Body of pancreas (tissue), 4 donors: ENCODE results near the gene KLHDC2. TPM values are rescaled to one million over a fixed set of nuclear protein-coding genes. Genes with fewer than 3 reads are reported as not detected.
"Not testable (repeated sequence)": the region's sequence is repeated elsewhere in the genome, so short reads cannot be mapped to it uniquely, and the experiment has no call there.

Experiments
- ATAC-seq: fragments of 150-250 bp; one replicate; pipeline ENCODE4 v1.9.1; 2016
- DNase-seq, 4 donors: peaks; one replicate each; pipeline ENCODE4 v3.0.0-alpha.2; 2019
- H3K27ac ChIP-seq, 4 donors: fragments of 200-600 bp; sonication (generic); 1 replicate in 3 of 4; 2 replicates in 1 of 4; pipeline versions ENCODE4 v1.5.1 to v1.6.1; 2016 to 2019; ENCODE audit warnings: mild to moderate bottlenecking in 1 of 4, mixed read lengths in 1 of 4, moderate library complexity in 1 of 4
- H3K27me3 ChIP-seq, 2 donors: fragments of 200-600 bp; sonication (generic); one replicate each; pipeline ENCODE4 v1.6.0; 2016; ENCODE audit warnings: mild to moderate bottlenecking in 1 of 2
- H3K36me3 ChIP-seq, 2 donors: fragments of 200-600 bp; sonication (generic); replicated peaks in 1 of 2; 2 replicates each; pipeline ENCODE4 v1.5.1; 2016; ENCODE audit warnings: low read depth in 2 of 2; ENCODE audit not compliant: insufficient read depth in 1 of 2
- H3K4me1 ChIP-seq: fragments of 200-600 bp; sonication (generic); one replicate; pipeline ENCODE4 v1.6.0; 2016
- H3K4me3 ChIP-seq, 2 donors: fragments of 200-600 bp; sonication (generic); 1 replicate in 1 of 2; 2 replicates in 1 of 2; pipeline ENCODE4 v1.5.1; 2016 to 2019
- H3K9me3 ChIP-seq, 3 donors: fragments of 200-600 bp; sonication (generic); 1 replicate in 2 of 3; 2 replicates in 1 of 3; pipeline ENCODE4 v1.5.1; 2016
- POLR2A ChIP-seq, 3 donors: fragments of 450-650 bp; IDR thresholded peaks; one replicate each; pipeline ENCODE4 v1.6.1; 2016; ENCODE audit warnings: antibody characterized with exemption in 3 of 3, mild to moderate bottlenecking in 2 of 3
- WGBS, 2 donors: methylation state at CpG; one replicate each; pipeline ENCODE4 v1.1.5; 2017; 5-methylcytosine and 5-hydroxymethylcytosine counted together
- intact Hi-C: fragments of 100-400 bp; cut with DNase I; formaldehyde crosslinking; loops from one replicate; pipeline ENCODE4 v1.15.1; 2023
- total RNA-seq, 2 donors: library from RNA; depleted of rRNA; stranded (reverse); fragments of >200 nt; gene quantifications; one replicate each; pipeline ENCODE4 v1.1.0, GENCODE V29; 2016
- TF ChIP-seq, protein P1 (sequence below), 7 experiments: fragments of 450-650 bp in 4 of 7; fragments of 200-600 bp in 3 of 7; sonication (generic) in 3 of 7; IDR thresholded peaks; one replicate each; pipeline ENCODE4 v1.5.1; 2016 to 2019; ENCODE audit warnings: antibody characterized with exemption in 7 of 7

KLHDC2 gene, protein sequence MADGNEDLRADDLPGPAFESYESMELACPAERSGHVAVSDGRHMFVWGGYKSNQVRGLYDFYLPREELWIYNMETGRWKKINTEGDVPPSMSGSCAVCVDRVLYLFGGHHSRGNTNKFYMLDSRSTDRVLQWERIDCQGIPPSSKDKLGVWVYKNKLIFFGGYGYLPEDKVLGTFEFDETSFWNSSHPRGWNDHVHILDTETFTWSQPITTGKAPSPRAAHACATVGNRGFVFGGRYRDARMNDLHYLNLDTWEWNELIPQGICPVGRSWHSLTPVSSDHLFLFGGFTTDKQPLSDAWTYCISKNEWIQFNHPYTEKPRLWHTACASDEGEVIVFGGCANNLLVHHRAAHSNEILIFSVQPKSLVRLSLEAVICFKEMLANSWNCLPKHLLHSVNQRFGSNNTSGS
- 10 to 100 TPM; 38.6 to 90.0 TPM for total RNA-seq

DNA sequence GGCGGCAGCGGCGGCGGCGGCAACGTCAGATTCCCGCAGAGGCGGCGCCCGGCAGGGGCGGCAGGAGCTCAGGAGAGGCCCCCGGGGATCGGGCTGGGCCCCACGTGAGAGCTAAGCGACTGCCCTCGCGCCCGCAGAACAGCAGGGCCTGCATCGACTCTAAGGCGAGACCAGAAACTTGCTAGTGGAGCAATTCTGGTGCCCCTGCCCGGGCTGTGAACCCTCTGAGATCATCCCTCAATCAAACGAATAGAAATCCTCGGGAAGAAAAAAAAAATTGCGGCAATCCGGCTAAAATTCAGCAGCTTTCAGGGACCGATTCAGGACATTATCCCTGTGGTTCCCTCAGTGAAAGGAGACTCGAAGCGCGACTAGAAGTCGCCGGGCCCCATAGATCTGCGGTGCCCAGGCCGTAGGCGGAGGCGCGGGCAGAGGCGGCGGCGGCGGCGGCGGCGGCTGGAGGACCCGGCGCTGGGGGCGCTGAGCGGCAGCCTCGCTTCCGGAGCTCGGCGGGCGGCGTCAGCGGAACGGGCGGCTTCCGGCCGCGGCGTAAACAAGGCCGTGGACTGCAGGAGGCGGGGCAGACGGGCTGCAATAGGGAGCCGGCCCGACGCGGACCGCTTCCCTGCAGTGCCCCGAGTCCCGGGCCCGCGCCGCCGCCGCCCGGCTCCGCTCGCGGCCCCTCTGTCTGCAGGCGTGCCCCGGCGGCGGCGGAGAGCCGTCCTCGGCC, at the start of gene KLHDC2:
TSS of gene KLHDC2 (plus strand) at position 583 of the 730 bp plus-strand sequence. CDS start 316 bp downstream, outside the sequence.
- 0% methylated on average over 27 to 86 of the region's 86 CpGs for WGBS, 2 donors
- no peaks in the 10 kb centered on the region for H3K27me3 ChIP-seq
- H3K4me3 ChIP-seq = peak within 1 kb of the TSS; percentile 60 to 90
- DNase-seq (peak; percentile 92 to 94 (median 92)), ATAC-seq (peak; percentile 88)
- peaks cover 36% of the 10 kb centered on the region for H3K4me1 ChIP-seq
- peak within 1 kb of the TSS; percentile 88 to 99 (median 92) for H3K27ac ChIP-seq
- H3K9me3 ChIP-seq = no peaks in the 10 kb centered on the region
- H3K36me3 ChIP-seq = no peaks in the 10 kb centered on the region
- intact Hi-C loops = loop anchor here (10.0 kb wide), 2 partner anchors 63 to 123 kb away; no protein-coding TSS in a partner anchor
- TF ChIP-seq, protein P1, sequence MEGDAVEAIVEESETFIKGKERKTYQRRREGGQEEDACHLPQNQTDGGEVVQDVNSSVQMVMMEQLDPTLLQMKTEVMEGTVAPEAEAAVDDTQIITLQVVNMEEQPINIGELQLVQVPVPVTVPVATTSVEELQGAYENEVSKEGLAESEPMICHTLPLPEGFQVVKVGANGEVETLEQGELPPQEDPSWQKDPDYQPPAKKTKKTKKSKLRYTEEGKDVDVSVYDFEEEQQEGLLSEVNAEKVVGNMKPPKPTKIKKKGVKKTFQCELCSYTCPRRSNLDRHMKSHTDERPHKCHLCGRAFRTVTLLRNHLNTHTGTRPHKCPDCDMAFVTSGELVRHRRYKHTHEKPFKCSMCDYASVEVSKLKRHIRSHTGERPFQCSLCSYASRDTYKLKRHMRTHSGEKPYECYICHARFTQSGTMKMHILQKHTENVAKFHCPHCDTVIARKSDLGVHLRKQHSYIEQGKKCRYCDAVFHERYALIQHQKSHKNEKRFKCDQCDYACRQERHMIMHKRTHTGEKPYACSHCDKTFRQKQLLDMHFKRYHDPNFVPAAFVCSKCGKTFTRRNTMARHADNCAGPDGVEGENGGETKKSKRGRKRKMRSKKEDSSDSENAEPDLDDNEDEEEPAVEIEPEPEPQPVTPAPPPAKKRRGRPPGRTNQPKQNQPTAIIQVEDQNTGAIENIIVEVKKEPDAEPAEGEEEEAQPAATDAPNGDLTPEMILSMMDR (IDR thresholded peaks at IDR 0.05) = peak in 5 of 7 experiments; percentile 12 to 86 (median 33)
- peak; percentile 80 to 98 (median 90) for TF ChIP-seq POLR2A (IDR thresholded peaks at IDR 0.05)

DNA sequence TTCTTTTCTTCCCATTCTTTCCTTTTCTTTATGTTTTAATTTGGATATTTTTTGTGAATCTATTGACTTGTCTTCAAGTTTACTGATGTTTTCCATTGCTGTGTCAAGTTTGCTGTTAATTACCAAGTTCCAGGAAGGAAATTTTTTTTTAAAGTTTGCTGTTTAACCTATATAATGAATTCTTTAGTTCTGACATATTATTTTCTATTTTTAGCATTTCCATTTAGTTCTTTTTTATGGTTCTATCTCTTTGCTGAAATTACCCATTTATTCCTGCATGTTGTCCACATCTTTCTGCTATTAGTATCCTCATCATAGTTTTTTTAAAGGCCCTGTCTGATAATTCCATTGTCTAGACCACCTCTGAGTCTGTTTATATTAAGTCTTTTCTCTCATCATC, 47.2 kb upstream of the KLHDC2 start:
- DNase-seq (no peak), ATAC-seq (no peak)
- H3K4me1 ChIP-seq = no peaks in the 10 kb centered on the region
- H3K9me3 ChIP-seq = no peaks in the 10 kb centered on the region
- H3K27ac ChIP-seq = no peak overlapping the region
- H3K27me3 ChIP-seq = no peaks in the 10 kb centered on the region
- intact Hi-C loops = no loop called here
- no peak for TF ChIP-seq POLR2A (IDR thresholded peaks at IDR 0.05)
- TF ChIP-seq, protein P1 (IDR thresholded peaks at IDR 0.05) = no peak
- no peaks in the 10 kb centered on the region for H3K36me3 ChIP-seq
- H3K4me3 ChIP-seq = no peak overlapping the region

DNA sequence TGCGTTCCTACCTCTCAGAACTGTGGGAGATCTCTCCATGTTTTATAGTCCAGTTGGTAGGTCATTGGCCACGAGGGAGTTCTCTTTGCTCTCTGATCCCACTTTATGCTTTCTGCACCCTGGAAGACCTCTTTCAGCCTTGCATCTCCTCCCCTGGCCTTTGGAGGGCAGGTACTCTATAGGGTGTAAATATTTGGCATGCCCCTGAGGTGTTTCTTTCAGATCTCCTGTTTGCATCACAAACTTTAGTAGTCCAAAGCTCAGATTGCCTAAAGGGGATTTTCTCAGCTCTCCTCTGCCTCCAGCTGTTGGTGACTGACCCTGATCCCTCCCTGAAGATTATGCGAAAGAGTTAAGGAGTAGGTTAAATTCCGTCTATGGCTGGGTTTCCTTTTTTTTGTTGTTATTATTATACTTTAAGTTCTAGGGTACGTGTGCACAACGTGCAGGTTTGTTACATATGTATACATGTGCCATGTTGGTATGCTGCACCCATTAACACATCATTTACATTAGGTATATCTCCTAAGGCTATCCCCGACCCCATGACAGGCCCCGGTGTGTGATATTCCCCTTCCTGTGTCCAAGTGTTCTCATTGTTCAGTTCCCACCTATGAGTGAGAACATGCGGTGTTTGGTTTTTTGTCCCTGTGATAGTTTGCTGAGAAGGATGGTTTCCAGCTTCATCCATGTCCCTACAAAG, 46.1 kb upstream of the KLHDC2 start:
- not testable (repeated sequence) for H3K36me3 ChIP-seq

DNA sequence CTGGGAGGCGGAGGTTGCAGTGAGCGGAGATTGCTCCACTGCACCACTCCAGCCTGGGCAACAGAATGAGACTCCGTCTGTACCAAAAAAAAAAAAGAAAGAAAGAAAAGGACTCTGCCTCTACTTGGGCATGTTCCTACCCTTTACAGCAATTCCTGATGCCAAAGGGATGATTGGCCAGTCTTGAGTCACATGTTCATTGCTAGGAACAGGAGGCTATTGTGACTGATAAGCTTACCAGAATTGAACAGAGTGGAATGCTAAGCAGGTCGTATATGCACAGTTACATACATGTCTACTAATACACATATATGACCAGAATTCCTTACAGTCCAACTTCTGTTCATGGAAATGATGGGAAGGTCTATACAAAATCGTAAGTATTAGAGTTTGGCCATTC, 40.8 kb upstream of the KLHDC2 start:
- ATAC-seq (no peak), DNase-seq (no peak)
- H3K27ac ChIP-seq = no peak overlapping the region
- TF ChIP-seq, protein P1 (IDR thresholded peaks at IDR 0.05) = no peak
- TF ChIP-seq POLR2A (IDR thresholded peaks at IDR 0.05) = no peak
- WGBS, 2 donors = 85 to 92% methylated on average over 5 of the region's 5 CpGs
- intact Hi-C loops = no loop called here
- H3K4me3 ChIP-seq = no peak overlapping the region
- peaks cover 0 to 2% of the 10 kb centered on the region in 2 donors for H3K36me3 ChIP-seq
- H3K4me1 ChIP-seq = no peaks in the 10 kb centered on the region
- H3K9me3 ChIP-seq = no peaks in the 10 kb centered on the region
- no peaks in the 10 kb centered on the region for H3K27me3 ChIP-seq

More for the DNA sequence above, 46.1 kb upstream of the KLHDC2 start:
- H3K9me3 ChIP-seq, H3K4me3 ChIP-seq, H3K27ac ChIP-seq, ATAC-seq, intact Hi-C loops, DNase-seq, H3K4me1 ChIP-seq, H3K27me3 ChIP-seq: not testable (repeated sequence)
- WGBS, 2 donors = 87 to 96% methylated on average over 9 of the region's 9 CpGs

DNA sequence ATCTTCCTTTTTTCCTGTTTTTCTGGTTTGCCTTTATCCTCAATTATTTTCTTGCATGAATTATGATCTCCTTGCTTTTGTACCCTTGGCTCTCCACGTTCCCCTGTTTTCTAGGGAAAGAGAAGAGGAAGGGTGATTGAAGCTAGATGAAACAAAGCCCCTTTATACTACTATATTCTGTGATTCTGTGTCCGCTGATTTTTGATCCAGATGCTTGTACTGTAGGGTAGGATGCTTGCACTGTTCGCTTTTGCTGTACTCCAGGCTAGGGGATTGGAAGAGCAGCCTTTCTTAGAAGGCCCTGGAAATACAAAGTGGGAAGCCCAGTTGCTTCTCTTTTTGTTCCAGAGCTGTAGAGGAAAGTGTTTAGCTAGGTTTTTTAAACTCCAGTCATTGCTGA, 35.1 kb upstream of the KLHDC2 start:
- WGBS, 2 donors = 87 to 97% methylated on average over 3 of the region's 3 CpGs
- no peaks in the 10 kb centered on the region for H3K27me3 ChIP-seq
- intact Hi-C loops = no loop called here
- no peaks in the 10 kb centered on the region for H3K36me3 ChIP-seq
- no peaks in the 10 kb centered on the region for H3K9me3 ChIP-seq
- ATAC-seq = no peak
- H3K4me3 ChIP-seq = no peak overlapping the region
- no peak overlapping the region for H3K27ac ChIP-seq
- no peak for DNase-seq
- TF ChIP-seq, protein P1 (IDR thresholded peaks at IDR 0.05) = no peak
- no peak for TF ChIP-seq POLR2A (IDR thresholded peaks at IDR 0.05)
- no peaks in the 10 kb centered on the region for H3K4me1 ChIP-seq
